HG03460 (cell line): Measurements from ENCODE around the gene TXLNB.
A peak's percentile ranks its signal among the peaks of the same experiment; 100 is the strongest.
"Not testable (repeated sequence)": the region's sequence is repeated elsewhere in the genome, so short reads cannot be mapped to it uniquely, and the experiment has no call there.

Experiments used
- ATAC-seq: cut with Tn5 transposase; IDR thresholded peaks from one replicate; pipeline ENCODE4 v1.9.1; 2021; ENCODE audit not compliant: unreplicated experiment

TXLNB gene

DNA sequence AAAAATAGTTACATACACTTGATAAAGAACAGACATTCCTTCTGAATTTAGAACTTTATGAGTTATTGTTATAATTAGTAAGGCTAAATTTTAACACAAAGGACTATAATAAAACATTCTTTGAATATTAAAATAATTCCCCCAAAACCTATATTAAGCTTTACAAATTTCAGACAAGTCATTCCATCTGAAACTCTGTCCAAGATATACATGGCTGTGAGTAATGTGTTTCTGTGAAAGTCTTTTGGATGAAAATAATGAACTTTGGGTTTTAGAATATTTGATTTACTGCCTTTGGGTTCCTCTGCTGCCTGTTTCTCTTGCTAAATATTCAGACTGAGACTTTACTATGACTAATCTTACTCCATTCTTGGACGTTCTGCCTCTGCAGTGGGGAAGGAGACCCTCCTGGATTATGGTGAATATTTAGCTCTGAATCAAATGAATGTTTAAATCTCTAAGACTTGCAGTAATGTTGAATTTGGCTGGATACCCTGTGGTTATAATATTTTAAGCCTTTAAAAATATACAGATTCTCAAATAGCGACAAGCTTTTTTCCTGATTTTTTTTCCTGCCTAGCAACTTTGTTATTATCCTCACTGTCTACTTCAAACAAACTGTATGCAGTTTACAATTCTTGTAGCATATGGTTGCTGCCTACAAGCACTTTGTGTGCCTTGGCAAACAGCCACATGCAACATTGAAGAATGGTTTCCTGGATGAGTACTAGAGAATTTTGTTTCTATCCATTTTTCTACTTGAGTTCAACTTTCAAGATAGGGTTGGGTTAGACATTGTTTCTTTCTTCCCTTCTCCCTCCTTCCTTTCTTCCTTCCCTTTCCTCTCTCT is 51.4 kb downstream of the TXLNB start:
- ATAC-seq = no peak

DNA sequence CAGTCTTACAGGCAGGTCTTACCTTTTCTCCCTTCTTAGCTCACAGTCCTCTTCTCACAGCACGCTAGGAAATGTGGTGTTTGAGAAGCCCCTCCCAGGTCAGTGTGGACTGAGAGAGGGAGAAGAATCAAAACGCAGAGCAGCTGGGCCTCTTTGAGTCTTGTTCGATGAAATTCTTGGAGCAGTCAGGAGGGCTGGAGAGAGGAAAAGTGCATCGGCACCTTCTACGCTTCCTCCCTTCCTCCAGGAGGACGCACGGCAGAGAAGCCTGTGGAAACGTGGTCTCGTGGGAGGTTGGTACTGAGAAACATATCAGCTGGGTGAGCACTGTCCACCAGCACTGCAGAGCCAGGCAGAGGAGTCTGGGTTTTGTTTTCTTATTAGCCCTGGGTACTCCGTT is 52.7 kb downstream of the TXLNB start:
- no peak for ATAC-seq

DNA sequence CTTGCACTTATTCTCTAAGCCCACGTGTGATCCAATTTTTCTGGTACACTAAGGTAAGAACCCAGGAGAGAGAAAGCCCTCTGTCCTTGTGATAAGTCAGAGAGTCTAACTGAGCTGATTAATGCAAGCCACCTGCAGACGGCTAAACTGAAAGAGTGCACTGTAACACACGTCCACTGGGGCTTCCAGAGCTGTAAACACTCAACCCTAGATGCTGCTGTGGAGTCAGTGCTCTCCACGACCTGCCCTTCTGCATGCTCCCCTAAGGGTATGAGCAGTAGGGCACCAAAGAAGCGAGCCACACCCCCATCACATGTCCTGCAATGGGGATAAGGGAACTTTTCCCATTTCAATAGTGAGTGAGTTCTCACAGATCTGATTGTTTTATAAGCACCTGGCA is 55.7 kb downstream of the TXLNB start:
- no peak for ATAC-seq

DNA sequence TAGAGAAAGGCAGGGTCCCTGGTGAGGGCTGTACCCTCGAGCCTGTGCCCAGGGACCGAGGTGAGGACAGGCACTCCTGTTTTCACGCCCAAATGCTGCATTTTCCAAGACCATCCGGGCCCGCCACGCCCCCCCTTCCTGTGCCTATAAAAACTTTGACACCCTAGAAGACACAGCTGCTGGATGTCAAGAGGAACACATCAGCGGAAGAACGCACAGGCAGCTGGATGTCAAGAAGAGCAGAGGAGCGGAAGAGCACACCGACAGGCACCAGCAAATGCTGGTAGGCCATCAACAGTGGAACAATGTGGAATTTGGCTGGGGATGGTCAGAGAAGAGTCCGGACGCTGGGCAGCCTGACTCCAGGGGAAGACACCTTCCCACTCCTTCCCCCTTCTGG is 56.1 kb downstream of the TXLNB start:
- ATAC-seq = no peak

DNA sequence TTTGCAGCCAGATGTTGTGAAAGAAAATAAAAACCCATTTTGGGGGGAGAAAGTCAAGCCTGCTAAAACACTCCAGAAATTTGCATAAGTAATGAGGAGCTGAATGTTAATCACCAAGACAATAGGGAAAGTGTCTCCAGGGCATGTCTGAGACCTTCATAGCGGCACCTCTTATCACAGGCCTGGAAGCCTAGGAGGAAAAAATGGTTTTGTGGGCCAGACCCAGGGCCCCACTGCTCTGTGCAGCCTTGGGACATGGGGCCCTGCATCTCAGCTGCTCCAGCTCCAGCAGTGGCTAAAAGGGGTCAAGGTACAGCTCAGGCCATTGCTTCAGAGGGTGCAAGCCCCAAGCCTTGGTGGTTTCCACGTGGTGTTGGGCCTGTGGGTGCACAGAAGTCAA is 57.6 kb downstream of the TXLNB start:
- not testable (repeated sequence) for ATAC-seq

DNA sequence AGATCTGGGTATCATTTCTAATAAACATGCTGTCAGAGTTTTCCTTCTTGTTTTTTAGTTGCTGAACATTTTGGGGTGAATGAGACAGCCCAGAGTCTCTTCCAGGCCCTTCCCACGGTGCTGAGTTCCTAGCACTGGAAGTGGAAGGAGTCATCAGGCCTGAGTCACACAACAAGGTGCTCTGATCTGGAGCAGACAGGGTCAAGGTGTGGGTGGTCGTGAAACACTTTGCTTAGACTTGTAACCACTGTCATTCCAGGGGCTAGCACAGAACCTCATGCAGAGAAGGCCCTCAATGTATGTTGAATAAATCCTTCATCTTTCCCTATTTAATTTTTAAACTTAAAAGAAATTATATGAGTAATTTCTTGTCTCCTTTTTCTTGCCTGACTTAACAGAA is 60.6 kb downstream of the TXLNB start:
- no peak for ATAC-seq

DNA sequence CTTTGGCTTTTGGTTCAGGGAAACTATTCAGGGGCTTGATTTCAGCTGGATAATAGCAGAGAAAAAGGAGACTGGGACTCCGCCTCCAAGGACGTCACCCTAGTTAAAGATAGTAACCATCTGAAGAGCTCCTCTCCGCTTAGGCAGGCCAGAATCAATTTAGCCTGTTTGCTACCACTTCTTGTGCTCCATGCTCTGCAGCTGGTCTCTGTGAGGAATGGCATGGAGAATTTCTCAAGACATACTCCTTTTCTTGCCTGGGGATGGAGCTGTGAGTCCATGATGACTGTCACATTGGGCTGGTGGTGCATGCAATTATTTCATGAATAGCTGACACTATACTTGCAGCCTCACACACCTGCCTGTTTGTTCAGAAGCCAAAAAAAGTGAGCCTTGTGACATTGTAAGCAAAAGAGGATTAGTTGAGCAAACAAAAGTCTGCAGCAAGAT is 61.4 kb downstream of the TXLNB start:
- ATAC-seq = peak; percentile 49

DNA sequence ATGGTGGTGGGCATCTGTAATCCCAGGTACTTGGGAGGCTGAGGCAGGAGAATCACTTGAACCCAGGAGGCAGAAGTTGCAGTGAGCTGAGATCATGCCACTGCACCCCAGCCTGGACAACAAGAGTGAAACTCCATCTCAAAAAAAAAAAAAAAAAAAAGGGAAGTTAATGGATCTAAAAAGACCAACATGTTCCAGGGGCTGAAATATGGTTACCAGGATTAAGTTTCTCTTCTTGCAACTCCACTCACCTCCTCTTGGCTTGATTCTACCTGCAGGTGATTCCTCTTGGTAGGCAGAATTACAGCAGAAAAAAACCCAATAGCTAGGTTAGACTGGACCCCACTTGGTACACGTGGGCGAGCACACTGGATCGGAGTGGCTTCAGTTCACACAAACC is 63.4 kb downstream of the TXLNB start:
- not testable (repeated sequence) for ATAC-seq

DNA sequence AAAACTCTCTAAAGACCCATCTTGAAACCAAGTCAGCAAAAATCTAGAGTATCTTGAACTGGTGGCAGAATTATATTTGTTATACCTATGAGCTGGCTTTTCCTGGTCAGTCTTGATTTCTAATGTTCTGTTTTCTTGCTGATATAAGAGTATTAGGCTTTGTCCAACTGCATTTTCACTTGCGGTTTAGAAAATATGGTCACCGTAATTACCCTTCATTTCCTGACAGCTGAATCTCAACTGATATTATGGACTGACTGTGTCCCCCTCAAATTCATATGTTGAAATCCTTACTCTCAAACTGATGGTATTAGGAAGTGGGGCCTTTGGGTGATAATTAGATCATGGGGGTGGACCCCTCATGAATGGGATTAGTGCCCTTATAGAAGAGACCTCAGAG is 72.1 kb downstream of the TXLNB start:
- no peak for ATAC-seq

DNA sequence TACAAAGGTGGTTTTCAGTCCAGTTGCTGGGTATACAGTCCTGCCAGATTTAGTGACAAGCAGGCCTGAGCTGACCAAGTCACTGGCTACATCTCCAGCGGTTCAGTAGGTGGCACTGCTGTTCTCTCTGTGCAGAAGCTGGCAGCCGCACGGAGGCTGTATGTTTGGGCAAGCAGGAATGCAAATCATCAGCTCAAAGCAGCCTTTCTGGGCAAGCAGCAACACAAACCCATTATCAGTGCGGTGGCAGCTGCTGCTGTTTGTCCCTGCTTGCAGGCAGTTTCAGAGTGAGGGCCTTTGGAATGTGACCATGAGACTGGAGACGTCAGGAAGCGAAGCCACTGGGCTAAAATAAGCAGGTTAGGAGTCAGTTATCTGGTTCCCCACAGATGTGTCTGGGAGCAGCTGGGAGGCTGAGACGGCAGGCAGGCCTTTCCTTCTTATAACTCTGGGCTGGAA is 72.5 kb downstream of the TXLNB start:
- ATAC-seq = peak; percentile 100

DNA sequence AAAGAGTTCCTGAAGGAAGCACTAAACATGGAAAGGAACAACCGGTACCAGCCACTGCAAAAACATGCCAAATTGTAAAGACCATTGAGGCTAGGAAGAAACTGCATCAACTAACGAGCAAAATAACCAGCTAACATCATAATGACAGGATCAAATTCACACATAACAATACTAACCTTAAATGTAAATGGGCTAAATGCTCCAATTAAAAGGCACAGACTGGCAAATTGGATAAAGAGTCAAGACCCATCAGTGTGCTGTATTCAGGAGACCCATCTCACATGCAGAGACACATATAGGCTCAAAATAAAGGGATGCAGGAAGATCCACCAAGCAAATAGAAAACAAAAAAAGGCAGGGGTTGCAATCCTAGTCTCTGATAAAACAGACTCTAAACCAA is 79.3 kb downstream of the TXLNB start:
- not testable (repeated sequence) for ATAC-seq

DNA sequence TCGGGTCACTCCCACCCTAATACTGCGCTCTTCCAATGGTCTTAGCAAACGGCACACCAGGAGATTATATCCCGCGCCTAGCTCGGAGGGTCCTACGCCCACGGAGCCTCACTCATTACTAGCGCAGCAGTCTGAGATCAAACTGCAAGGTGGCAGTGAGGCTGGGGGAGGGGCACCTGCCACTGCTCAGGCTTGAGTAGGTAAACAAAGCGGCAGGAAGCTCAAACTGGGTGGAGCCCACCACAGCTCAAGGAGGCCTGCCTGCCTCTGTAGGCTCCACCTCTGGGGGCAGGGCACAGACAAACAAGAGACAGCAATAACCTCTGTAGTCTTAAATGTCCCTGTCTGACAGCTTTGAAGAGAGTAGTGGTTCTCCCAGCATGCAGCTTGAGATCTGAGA is 81.0 kb downstream of the TXLNB start:
- ATAC-seq = not testable (repeated sequence)

DNA sequence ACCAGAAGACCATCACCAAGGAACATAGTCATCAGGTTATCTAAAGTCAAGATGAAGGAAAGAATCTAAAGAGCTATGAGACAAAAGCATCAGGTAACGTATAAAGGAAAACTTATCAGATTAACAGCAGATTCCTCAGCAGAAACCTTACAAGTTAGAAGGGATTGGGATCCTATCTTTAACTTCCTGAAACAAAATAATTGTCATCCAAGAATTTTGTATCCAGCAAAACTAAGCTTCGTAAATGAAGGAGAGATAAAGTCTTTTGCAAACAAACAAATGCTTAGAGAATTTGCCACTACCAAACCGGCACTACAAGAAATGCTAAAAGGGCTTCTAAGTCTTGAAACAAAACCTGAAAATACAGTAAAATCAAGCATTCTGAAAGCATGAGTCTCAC is 86.0 kb downstream of the TXLNB start:
- ATAC-seq = no peak

DNA sequence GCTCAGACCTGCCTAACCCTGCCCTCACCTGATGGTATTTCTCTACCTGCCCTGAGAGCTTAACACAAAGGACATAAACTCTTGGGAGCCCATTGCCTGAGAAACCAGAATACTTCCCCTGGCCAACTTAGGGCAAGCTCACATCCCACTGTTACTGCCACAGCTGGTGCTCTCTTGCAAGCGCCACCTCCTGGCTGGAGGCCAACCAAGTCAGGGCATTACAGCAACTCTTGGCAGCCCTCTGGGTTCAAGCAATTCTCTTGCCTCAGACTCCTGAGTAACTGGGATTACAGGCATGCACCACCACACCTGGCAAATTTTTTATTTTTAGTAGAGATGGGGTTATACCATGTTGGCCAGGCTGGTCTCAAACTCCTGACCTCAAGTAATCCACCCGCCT is 86.8 kb downstream of the TXLNB start:
- ATAC-seq = no peak

DNA sequence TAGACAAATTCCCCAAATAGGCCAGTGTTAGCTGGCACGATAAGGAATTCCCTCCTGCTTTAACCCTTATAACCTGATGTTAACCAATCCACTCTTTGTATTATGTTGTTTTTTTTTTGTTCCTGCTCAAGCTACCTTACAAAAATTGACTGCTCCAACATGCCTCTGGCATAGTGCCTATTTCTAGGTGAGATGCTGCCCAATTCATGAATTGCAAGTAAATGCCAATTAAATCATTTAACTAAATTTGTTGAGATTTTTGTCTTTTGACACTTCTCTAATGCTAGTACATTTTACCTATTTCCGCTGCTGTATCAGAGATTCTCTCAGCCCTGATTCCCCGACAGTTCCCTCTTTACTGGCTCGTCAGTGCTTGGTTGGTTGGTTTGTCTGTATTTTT is 90.4 kb downstream of the TXLNB start:
- no peak for ATAC-seq

DNA sequence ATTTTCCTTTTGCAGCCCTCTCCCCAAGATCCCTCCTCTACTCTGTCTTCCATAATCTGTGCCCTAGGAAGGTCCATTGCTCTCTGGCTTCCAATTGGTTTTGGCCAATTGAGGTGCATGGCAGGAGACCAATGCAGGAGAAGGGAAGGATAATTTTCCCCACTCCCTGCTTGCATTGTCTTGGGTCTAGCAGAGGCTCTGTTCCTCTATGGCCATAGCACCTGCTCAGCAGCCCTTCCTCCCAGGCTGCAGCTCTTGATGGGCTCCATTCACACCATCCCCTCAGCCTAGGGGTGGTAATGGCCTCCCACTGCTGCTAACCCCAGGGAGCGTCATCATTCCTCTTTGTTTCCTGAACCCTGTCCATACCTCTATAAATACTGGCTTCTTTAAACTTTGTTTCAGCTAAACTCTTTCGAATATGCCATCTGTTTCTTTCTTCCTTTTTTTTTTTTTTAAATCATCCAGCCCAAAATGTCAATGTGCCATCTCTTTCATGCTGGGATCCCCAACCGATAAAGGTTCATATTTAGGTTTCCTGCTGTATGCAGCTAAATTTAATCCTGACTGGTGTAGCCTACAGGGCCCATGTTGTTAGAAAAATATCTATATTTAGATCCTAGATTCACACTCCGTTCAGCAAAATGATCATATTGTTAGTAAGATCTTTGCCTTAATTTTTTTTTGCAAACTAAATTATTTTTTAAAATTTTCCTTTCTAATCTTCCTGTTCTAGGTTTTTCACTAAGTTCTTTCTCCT is 93.1 kb downstream of the TXLNB start:
- no peak for ATAC-seq

DNA sequence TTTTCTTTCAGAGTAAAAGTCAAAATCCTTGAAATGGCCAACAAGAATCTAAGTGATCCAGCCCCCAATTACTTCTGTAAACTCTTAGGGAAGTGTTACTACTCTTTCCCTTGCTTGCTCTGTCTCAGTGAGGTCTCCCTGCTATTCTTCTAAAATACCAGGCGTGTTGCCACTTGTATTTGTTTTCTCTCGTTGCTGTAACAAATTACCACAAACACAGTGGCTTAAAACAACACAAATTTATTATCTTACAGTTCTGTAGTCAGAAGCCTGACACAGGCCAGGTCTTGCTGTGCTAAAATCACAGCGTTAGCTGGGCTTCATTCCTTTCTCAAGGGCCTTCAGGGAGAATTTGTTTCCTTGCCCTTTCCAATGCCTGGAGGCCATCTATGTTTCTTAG is 97.1 kb downstream of the TXLNB start:
- no peak for ATAC-seq
